ENCODE measurements around the gene BMP6.
"Not testable (repeated sequence)": the region's sequence is repeated elsewhere in the genome, so short reads cannot be mapped to it uniquely, and the experiment has no call there.

Gene BMP6

GRCh38 chr6:7813704-7814103, 87.8 kb downstream of the BMP6 start:
- TF ChIP-seq, protein P1, sequence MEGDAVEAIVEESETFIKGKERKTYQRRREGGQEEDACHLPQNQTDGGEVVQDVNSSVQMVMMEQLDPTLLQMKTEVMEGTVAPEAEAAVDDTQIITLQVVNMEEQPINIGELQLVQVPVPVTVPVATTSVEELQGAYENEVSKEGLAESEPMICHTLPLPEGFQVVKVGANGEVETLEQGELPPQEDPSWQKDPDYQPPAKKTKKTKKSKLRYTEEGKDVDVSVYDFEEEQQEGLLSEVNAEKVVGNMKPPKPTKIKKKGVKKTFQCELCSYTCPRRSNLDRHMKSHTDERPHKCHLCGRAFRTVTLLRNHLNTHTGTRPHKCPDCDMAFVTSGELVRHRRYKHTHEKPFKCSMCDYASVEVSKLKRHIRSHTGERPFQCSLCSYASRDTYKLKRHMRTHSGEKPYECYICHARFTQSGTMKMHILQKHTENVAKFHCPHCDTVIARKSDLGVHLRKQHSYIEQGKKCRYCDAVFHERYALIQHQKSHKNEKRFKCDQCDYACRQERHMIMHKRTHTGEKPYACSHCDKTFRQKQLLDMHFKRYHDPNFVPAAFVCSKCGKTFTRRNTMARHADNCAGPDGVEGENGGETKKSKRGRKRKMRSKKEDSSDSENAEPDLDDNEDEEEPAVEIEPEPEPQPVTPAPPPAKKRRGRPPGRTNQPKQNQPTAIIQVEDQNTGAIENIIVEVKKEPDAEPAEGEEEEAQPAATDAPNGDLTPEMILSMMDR (IDR thresholded peaks at IDR 0.05; ENCODE audit: low read depth, low read length): no peak
- no peak for DNase-seq (ENCODE audit: extremely low read depth, low read depth)

GRCh38 chr6:7815716-7816115, 89.8 kb downstream of the BMP6 start:
- DNase-seq (ENCODE audit: extremely low read depth, low read depth): no peak
- TF ChIP-seq, protein P1 (IDR thresholded peaks at IDR 0.05; ENCODE audit: low read depth, low read length): no peak

- DNase-seq (ENCODE audit: extremely low read depth, low read depth): not testable (repeated sequence)
These were observed 91.3 kb downstream of the BMP6 start for GRCh38 chr6:7817184-7817583.

- TF ChIP-seq, protein P1 (IDR thresholded peaks at IDR 0.05; ENCODE audit: low read depth, low read length): no peak
These were observed 92.6 kb downstream of the BMP6 start for GRCh38 chr6:7818257-7819214.

DNA sequence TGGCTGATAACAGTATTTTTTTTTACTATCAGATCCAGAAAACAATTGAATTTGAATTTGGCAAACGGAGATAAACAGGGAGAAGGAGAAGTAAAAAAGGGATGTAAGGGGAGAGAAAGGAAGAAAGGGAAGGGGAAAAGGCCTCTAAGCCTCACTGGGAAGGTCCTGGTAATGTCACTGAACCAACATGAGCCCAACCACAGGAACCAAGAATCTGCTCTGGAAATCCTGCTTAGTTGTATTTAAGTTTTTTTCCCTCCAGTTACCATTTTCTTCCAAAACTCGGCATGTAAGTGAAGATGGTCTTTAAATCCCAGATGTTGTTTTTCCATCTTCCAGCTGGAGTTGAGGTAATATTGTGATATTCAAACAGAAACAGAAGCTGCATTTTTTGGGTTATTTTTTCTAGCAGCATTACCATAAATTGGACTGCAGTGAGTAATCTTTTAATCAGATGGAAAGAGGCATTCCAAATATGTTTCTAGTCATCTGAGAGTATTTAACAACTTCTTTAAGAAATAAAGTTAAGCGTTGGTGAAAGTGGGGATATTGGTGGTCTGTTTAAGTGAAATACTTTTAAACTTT, 93.6 kb downstream of the BMP6 start:
- TF ChIP-seq, protein P1 (IDR thresholded peaks at IDR 0.05; ENCODE audit: low read depth, low read length): no peak
- no peak for DNase-seq (ENCODE audit: extremely low read depth, low read depth)

More at GRCh38 chr6:7818257-7819214, 92.6 kb downstream of the BMP6 start:
- DNase-seq (ENCODE audit: extremely low read depth, low read depth): no peak

- no peak for DNase-seq (ENCODE audit: extremely low read depth, low read depth)
- TF ChIP-seq, protein P1 (IDR thresholded peaks at IDR 0.05; ENCODE audit: low read depth, low read length): no peak
These were observed 94.5 kb downstream of the BMP6 start for GRCh38 chr6:7820288-7820835.

DNA sequence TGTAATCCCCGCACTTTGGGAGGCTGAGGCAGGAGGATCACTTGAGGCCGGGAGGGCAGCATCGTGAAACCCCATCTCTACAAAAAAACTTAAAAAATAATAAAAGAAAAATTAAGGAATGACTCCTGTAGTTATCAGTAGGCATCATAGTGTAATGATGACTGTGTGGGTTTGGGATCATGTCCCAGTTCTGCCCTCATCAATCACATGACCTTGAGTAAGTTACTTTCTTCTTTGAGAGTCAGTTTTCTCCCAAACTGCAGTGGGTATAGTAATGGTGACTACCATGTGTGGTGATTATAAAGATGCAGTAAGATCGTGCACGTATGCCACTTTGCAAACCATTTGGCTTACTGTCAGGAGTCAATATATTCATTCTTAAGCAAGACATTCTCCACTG, 95.5 kb downstream of the BMP6 start:
- TF ChIP-seq, protein P1 (IDR thresholded peaks at IDR 0.05; ENCODE audit: low read depth, low read length): no peak
- DNase-seq (ENCODE audit: extremely low read depth, low read depth): no peak

Measured in AG09319 (cell line).